Glomerular visceral epithelial cell (primary cell): ENCODE data around the gene TRH.
"Not testable (repeated sequence)": the region's sequence is repeated elsewhere in the genome, so short reads cannot be mapped to it uniquely, and the experiment has no call there.

Experiments
- DNase-seq: peaks from one replicate; pipeline ENCODE4 v3.0.0-alpha.2; 2016; ENCODE audit errors: extremely low spot score

The TRH gene

GRCh38 chr3:130010556-130010955, 36.0 kb downstream of the TRH start:
- DNase-seq: no peak

GRCh38 chr3:130012108-130012507, 37.6 kb downstream of the TRH start:
- not testable (repeated sequence) for DNase-seq

GRCh38 chr3:130013246-130013645, 38.7 kb downstream of the TRH start:
- DNase-seq: not testable (repeated sequence)

- no peak for DNase-seq
Measured at GRCh38 chr3:130014526-130014925, 40.0 kb downstream of the TRH start.

GRCh38 chr3:130017661-130018060, 43.1 kb downstream of the TRH start:
- not testable (repeated sequence) for DNase-seq

GRCh38 chr3:130026146-130026829, 51.8 kb downstream of the TRH start:
- peak; percentile 4 for DNase-seq

GRCh38 chr3:130027437-130027836, 52.9 kb downstream of the TRH start:
- DNase-seq: not testable (repeated sequence)
